Measurements from ENCODE around the gene LVRN. TPM values are rescaled to one million over a fixed set of nuclear protein-coding genes. Genes with fewer than 3 reads are reported as not detected.
"Not testable (repeated sequence)": the region's sequence is repeated elsewhere in the genome, so short reads cannot be mapped to it uniquely, and the experiment has no call there.

Gene LVRN, protein sequence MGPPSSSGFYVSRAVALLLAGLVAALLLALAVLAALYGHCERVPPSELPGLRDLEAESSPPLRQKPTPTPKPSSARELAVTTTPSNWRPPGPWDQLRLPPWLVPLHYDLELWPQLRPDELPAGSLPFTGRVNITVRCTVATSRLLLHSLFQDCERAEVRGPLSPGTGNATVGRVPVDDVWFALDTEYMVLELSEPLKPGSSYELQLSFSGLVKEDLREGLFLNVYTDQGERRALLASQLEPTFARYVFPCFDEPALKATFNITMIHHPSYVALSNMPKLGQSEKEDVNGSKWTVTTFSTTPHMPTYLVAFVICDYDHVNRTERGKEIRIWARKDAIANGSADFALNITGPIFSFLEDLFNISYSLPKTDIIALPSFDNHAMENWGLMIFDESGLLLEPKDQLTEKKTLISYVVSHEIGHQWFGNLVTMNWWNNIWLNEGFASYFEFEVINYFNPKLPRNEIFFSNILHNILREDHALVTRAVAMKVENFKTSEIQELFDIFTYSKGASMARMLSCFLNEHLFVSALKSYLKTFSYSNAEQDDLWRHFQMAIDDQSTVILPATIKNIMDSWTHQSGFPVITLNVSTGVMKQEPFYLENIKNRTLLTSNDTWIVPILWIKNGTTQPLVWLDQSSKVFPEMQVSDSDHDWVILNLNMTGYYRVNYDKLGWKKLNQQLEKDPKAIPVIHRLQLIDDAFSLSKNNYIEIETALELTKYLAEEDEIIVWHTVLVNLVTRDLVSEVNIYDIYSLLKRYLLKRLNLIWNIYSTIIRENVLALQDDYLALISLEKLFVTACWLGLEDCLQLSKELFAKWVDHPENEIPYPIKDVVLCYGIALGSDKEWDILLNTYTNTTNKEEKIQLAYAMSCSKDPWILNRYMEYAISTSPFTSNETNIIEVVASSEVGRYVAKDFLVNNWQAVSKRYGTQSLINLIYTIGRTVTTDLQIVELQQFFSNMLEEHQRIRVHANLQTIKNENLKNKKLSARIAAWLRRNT
- polyA plus RNA-seq: not detected

GRCh38 chr5:115962239-115962564 is at the start of gene LVRN:
Gene LVRN (plus strand): TSS chr5:115962475. CDS start chr5:115962618, 143 bp downstream.
- H3K27me3 Mint-ChIP-seq (ENCODE audit: low read depth in 3 of 3): peaks cover 11 to 32% (median 18%) of the 10 kb centered on the region in 3 donors
- peaks cover 0 to 3% (median 0%) of the 10 kb centered on the region in 3 donors for H3K36me3 Mint-ChIP-seq
- H3K4me3 Mint-ChIP-seq: no peak within 1 kb of the TSS
- no peak for DNase-seq
- no peak within 1 kb of the TSS for H3K27ac Mint-ChIP-seq
- H3K9me3 Mint-ChIP-seq: peaks cover 0 to 5% (median 0%) of the 10 kb centered on the region in 6 donors
- peaks cover 0 to 6% of the 10 kb centered on the region in 2 donors for H3K4me1 Mint-ChIP-seq

- H3K4me3 Mint-ChIP-seq; H3K36me3 Mint-ChIP-seq; DNase-seq; H3K9me3 Mint-ChIP-seq; H3K4me1 Mint-ChIP-seq; H3K27me3 Mint-ChIP-seq (ENCODE audit: low read depth in 3 of 3); H3K27ac Mint-ChIP-seq: not testable (repeated sequence)
These were observed 48.5 kb upstream of the LVRN start for GRCh38 chr5:115913623-115914400.

GRCh38 chr5:115920171-115920725 is 42.0 kb upstream of the LVRN start:
- peaks cover 0 to 7% (median 4%) of the 10 kb centered on the region in 3 donors for H3K36me3 Mint-ChIP-seq
- no peak for DNase-seq
- H3K4me1 Mint-ChIP-seq: no peaks in the 10 kb centered on the region
- H3K27ac Mint-ChIP-seq: no peak overlapping the region
- no peaks in the 10 kb centered on the region for H3K27me3 Mint-ChIP-seq (ENCODE audit: low read depth in 3 of 3)
- H3K9me3 Mint-ChIP-seq: no peaks in the 10 kb centered on the region
- no peak overlapping the region for H3K4me3 Mint-ChIP-seq

DNA sequence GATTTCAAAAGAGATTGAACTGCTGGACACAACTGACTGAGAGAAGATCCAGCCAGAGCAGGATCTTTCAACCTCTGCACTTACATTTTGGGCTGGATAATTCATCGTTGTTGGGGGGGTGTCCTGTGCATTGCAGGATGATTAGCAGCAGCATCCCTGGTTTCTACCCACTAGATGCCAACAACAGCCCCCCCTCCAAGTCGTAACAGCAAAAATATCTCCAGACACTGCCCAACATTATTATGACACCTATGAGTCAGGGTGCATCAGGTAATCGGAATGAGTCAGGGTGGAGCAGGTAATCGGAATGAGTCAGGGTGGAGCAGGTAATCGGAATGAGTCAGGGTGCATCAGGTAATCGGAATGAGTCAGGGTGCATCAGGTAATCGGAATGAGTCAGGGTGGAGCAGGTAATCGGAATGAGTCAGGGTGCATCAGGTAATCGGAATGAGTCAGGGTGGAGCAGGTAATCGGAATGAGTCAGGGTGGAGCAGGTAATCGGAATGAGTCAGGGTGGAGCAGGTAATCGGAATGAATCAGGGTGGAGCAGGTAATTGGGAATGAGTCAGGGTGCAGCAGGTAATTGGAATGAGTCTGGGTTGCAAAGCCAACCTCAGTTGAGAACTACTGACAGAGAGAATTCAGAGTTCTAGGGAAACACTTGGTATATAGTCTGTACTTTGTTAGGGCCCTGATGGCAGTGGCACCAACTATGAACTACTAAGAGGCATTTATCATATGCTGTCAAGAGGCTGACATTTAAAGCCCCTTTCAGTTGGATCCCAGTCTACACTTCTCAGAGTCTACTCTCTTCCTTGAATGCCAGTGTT is 33.5 kb upstream of the LVRN start:
- H3K4me3 Mint-ChIP-seq; H3K27me3 Mint-ChIP-seq (ENCODE audit: low read depth in 3 of 3); H3K9me3 Mint-ChIP-seq; H3K36me3 Mint-ChIP-seq; H3K27ac Mint-ChIP-seq; H3K4me1 Mint-ChIP-seq; DNase-seq: not testable (repeated sequence)

DNA sequence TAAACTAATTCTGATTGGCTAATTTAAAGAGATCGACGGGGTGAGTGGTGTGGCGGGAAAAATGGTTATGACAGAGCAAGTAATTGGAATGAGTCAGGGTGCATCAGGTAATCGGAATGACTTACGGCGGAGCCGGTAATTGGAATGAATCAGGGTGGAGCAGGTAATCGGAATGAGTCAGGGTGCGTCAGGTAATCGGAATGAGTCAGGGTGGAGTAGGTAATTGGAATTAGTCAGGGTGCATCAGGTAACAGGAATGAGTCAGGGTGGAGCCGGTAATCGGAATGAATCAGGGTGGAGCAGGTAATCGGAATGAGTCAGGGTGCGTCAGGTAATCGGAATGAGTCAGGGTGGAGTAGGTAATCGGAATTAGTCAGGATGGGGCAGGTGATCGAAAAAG is 32.1 kb upstream of the LVRN start:
- DNase-seq; H3K4me3 Mint-ChIP-seq; H3K36me3 Mint-ChIP-seq; H3K27me3 Mint-ChIP-seq (ENCODE audit: low read depth in 3 of 3); H3K27ac Mint-ChIP-seq; H3K4me1 Mint-ChIP-seq; H3K9me3 Mint-ChIP-seq: not testable (repeated sequence)

DNA sequence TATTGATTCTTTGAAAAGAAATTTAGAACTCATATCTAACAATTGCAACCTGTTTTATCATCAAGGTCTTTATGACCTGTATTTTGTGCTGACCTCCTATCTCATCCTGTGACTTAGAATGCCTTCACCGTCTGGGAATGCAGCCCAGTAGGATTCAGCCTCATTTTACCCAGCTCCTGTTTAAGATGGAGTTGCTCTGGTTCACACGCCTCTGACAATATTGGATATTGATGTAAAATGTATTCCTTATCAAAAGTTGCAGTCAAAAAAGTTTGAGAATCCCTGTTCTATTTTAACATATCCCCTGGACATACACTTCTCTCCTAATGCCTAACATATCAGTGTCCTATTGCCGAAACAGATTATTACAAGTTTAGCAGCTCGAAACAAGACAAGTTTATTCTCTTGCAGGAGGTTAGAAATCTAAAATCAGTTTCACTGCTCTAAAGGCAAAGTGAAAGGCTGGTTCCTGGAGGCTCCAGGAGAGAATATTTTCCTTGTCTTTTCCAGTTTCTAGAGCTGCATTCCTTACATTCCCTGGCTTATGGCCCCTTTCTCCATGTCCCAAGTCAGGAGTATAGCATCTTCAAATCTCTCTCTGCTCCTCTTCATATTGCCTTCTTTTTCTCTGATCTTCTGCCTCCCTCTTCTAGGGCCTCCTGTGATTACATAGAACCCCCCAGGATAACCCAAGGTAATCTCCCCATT is 31.5 kb upstream of the LVRN start:
- DNase-seq: no peak
- no peaks in the 10 kb centered on the region for H3K9me3 Mint-ChIP-seq
- no peaks in the 10 kb centered on the region for H3K36me3 Mint-ChIP-seq
- H3K27ac Mint-ChIP-seq: no peak overlapping the region
- peaks cover 0 to 9% (median 2%) of the 10 kb centered on the region in 3 donors for H3K27me3 Mint-ChIP-seq (ENCODE audit: low read depth in 3 of 3)
- no peaks in the 10 kb centered on the region for H3K4me1 Mint-ChIP-seq
- H3K4me3 Mint-ChIP-seq: no peak overlapping the region

GRCh38 chr5:115932991-115933390 is 29.3 kb upstream of the LVRN start:
- no peak overlapping the region for H3K27ac Mint-ChIP-seq
- no peaks in the 10 kb centered on the region for H3K4me1 Mint-ChIP-seq
- H3K36me3 Mint-ChIP-seq: no peaks in the 10 kb centered on the region
- peaks cover 0 to 9% (median 3%) of the 10 kb centered on the region in 3 donors for H3K27me3 Mint-ChIP-seq (ENCODE audit: low read depth in 3 of 3)
- H3K4me3 Mint-ChIP-seq: no peak overlapping the region
- DNase-seq: no peak
- H3K9me3 Mint-ChIP-seq: no peaks in the 10 kb centered on the region

- Mint-ChIP-seq H3K27me3 (ENCODE audit: low read depth in 3 of 3) (peaks cover 0 to 7% (median 3%) of the 10 kb centered on the region in 3 donors), H3K36me3 (no peaks in the 10 kb centered on the region), H3K4me1 (no peaks in the 10 kb centered on the region), H3K27ac (no peak overlapping the region), H3K4me3 (no peak overlapping the region), H3K9me3 (no peaks in the 10 kb centered on the region)
- DNase-seq: no peak
These were observed 27.8 kb upstream of the LVRN start for GRCh38 chr5:115934388-115934974.

DNA sequence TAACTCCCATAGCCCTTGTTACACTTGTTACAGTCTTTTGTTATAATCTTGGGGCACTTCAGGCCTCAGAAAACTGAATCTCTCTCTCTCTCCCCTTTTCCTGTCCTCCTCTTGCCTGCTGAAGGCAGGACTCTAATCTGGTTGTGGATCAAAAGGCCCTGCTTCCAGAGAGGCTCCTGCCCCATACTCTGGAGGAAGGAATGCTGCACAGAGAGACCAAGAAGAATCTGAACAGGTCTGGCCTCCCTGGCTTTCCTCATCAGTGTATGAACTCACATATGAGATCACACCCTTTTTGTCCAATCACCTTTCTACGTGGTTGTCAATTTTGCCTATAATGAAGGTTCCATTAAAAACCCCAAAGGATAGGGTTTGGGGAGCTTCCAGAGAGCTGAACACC is 26.2 kb upstream of the LVRN start:
- no peak overlapping the region for H3K4me3 Mint-ChIP-seq
- no peak overlapping the region for H3K27ac Mint-ChIP-seq
- peaks cover 0 to 7% (median 5%) of the 10 kb centered on the region in 3 donors for H3K27me3 Mint-ChIP-seq (ENCODE audit: low read depth in 3 of 3)
- no peaks in the 10 kb centered on the region for H3K4me1 Mint-ChIP-seq
- no peak for DNase-seq
- peaks cover 0 to 1% (median 0%) of the 10 kb centered on the region in 6 donors for H3K9me3 Mint-ChIP-seq
- no peaks in the 10 kb centered on the region for H3K36me3 Mint-ChIP-seq

GRCh38 chr5:115939059-115939458 is 23.2 kb upstream of the LVRN start:
- Mint-ChIP-seq H3K27ac (no peak overlapping the region), H3K27me3 (ENCODE audit: low read depth in 3 of 3) (peaks cover 0 to 5% (median 5%) of the 10 kb centered on the region in 3 donors), H3K9me3 (peaks cover 0 to 5% (median 0%) of the 10 kb centered on the region in 6 donors), H3K4me1 (no peaks in the 10 kb centered on the region), H3K36me3 (no peaks in the 10 kb centered on the region), H3K4me3 (no peak overlapping the region)
- no peak for DNase-seq

DNA sequence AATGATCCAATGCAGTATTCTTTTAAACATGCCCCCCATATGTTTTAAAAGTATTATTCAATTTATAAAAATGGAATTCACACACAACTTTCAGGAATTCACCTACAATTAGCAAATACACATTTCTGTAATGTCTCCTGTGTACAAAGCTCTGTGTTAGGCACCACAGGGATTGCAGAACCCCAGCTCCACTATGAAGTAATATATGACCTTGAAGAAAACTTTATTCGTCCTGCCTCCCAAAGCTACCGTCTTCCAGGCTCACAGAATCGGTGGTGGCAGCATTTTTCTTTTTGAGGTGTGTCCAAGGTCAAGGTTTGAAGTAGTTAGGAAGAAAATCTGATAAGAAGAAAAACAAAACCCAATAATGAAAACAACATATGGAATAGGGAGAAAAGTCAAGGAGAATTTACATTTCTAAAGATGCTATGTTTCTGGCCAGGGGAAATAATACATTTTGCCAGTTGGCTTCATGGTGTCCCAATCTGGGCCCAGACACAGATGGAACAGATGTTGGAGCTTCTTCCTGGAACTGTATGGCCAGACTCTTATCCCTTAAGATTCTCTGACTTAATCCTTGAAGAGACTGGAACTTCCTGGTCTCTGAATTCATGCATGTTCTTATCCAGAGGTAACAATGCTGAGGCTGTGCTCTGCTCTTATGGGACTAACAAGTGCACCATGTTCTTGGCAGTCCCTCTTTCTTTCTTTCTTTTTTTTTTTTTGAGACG is 22.0 kb upstream of the LVRN start:
- Mint-ChIP-seq H3K4me1 (no peaks in the 10 kb centered on the region), H3K36me3 (no peaks in the 10 kb centered on the region), H3K27me3 (ENCODE audit: low read depth in 3 of 3) (peaks cover 0 to 9% (median 2%) of the 10 kb centered on the region in 3 donors), H3K9me3 (peaks cover 0 to 7% (median 0%) of the 10 kb centered on the region in 6 donors), H3K27ac (no peak overlapping the region), H3K4me3 (no peak overlapping the region)
- no peak for DNase-seq

Measured in immature natural killer cell (primary cell).